GM18499 (cell line): ENCODE results near the gene HOXB5.

Source experiments
- ATAC-seq: cut with Tn5 transposase; IDR thresholded peaks from one replicate; pipeline ENCODE4 v1.9.1; 2021; ENCODE audit warnings: moderate number of reproducible peaks; ENCODE audit not compliant: insufficient read depth, unreplicated experiment

The HOXB5 gene

DNA sequence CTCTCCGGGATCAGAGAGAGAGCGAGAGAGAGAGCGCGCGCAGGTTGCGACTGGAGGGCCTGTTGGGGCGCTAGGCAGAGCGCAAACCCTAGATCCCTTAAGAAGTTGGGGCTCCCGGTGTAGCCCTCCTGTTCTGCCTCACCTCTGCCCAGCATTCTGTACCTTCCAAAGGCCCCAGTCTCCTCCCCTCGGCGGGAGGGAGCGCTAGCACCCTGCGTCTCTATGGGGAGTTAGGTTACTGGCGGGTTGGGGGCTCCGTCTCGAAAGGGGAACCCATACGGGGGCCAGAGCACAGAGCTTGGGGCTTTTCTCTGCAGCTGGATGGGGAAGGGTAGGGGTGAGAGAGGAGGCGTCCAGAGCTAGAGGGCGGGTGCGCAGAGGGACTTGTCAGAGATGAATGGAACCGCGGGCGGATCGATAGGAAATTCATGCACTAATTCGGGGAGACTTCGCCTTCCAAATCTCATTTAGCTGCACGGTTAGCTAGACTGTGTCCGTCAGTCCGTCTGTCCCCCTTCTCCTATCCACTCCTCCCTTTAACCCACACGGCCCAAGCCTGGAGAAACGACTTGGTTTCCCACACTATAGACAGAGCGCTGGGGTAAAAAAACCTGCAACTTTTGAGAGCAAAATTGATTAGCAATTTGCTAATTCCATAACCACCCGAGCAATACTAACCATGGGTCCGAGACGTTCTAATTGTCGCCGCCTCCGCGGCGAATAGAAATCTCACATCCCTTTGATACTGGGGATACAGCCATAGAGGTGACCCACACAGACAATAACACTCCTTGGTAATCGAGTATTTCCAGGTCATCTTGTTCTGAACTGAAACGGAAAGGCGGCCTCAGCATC, 14.7 kb downstream of the HOXB5 start:
- no peak for ATAC-seq

DNA sequence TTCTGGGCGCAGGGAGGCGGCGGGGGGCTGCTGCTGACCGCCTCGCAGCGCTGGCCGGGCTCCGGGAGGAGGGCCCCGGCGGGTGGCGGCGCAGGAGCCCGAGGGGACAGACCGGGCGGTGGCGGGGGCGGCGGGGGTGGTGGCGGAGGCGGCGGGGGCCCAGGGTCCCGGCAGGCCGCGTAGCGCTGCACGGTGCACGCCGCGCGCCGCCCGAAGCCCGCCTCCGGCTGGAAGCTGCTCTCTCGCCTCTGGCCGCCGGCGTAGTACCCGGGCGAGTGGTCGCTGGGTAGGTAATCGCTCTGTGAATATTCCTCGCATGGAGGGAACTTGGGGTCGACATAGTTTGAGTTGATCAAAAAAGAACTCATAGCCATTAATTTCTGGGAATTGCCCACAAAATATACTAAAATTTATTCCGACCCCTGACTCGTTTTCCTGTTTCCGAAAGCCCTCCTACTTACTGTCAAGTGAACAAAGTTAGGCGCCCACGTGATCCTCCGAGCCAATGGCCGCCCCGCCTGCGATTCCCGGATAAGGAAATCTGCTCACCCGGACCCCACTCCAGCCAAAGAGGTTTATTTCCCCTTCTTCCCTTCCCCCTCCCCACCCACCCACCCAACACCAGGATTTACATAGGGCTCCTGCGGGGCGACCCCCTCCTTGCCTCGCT, 15.5 kb downstream of the HOXB5 start, which contains the start of gene HOXB4:
Gene HOXB4, minus strand, starts transcription at position 405 of the 670 bp plus-strand sequence. Its CDS starts 31 bp downstream, at position 374.
- ATAC-seq, result no peak

DNA sequence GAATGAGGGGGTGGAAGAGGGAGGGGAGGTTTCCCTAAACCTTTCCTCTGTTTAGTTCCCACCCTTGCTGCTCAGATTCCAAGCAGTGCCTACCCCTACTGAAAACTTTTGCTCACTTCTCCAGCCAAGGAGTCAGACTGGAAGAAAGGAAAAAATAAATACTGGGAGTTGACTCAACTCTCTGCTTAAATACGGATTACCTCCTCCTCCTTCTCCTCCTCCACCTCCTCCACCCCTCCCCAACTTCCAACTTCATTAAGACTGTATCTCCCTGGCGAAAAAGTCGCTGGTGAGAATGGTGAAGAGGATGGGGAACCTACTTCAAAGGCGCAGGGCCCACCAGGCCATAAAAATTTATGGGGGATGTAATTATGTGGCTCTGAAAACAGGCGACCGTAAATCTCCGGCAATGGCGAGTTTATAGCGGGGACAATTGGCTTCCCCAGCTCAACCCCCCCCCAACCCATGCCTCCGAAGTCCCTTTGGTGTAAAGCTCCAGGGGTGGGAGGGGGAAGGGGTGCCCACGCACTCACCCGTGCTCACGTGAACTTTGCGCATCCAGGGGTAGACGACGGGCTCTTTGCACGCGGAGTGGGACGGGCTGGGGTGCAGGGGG, 16.1 kb downstream of the HOXB5 start:
- ATAC-seq, result no peak

DNA sequence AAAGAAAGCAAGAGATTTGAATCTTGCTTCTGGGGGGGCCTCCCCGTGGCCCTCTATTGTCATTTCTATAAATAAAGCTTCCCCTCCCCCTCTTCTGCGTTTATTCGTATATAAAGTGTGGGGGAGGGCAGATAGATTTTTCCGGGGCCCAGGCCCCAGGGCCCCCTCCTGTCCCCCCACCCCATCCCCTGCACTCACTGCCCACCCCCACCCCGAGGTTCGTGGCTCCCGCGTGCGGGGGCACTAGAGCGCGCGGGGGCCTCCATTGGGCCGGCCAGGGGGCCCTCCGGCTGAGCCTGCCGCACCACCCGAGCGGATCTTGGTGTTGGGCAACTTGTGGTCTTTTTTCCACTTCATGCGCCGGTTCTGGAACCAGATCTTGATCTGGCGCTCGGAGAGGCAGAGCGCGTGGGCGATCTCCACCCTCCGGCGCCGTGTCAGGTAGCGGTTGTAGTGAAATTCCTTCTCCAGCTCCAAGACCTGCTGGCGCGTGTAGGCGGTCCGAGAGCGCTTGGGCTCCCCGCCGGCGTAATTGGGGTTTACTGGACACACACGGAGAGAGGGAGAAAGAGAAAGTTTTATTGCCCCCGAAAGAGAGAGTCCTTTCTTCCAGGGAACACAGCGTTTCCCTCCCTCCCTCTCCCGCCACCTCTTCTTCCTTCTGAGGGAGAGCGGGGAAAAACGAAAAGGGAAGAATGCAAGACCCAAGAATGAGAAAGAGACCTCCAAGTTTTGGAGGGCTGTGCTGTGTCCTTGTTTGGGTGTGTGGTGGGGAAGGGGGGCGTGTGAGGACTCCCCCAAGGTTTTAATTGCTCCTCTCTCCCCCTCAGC, 16.9 kb downstream of the HOXB5 start:
- no peak for ATAC-seq

DNA sequence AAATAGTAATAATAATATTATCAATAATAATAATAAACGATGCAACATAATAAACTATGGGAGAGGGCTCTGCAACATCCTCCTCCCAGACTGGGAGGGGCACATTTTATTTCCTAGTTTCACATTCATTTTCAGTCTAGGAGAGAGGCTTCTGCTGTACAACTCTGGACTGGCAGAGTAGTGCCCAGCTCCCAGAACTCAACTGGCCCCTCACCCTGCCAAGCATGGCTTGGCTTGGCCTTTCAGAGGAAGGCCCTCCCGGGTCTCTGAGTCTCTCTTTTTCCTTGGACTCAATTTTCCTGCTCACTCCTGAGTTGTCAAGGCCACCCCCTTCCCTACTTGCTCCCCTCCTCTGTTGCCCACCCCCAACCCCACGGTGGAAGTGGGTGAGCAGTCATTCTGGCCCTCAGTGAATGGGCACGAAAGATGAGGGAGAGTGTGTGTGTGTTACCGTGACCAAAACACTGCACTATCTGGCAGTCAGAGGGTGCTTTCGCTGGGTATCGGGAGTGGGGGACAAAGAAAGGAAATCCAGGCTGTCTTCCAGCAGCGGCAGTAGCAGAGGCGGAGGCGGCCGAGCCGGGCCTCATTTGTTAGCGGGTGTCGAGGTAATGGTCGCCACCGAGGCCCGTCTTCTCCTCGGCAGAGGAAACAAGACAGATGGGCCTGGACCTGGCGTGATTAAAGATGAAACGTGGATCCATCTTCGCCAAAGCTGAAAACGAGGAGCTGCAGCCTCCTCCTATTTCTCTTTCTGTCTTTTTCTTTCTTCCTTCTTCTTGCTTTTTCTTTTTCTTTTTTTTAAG, 17.7 kb downstream of the HOXB5 start:
- ATAC-seq, result no peak

DNA sequence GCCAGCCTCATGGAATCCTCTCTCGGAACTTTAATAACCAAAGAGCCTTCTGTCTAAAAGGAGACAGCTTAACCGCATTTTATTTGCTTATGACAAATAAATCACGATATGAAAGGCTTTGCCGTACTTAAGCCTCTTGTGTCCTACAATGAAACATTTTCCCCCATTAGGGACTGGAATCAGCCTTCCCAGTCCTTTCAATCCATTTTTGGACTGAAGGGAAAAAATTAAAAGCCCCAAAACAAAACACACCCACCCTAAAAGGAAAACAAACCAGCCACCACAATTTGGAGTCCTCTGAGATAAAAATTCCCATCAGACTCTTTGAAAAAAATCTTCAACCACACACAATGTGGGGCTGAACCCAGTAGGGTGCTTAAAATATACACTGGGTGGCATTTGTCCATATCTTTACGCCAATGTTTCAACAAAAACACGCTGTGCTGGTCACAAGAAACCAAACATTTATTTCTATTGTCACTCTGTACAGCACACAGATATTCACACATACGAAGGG, 18.5 kb downstream of the HOXB5 start:
- no peak for ATAC-seq

DNA sequence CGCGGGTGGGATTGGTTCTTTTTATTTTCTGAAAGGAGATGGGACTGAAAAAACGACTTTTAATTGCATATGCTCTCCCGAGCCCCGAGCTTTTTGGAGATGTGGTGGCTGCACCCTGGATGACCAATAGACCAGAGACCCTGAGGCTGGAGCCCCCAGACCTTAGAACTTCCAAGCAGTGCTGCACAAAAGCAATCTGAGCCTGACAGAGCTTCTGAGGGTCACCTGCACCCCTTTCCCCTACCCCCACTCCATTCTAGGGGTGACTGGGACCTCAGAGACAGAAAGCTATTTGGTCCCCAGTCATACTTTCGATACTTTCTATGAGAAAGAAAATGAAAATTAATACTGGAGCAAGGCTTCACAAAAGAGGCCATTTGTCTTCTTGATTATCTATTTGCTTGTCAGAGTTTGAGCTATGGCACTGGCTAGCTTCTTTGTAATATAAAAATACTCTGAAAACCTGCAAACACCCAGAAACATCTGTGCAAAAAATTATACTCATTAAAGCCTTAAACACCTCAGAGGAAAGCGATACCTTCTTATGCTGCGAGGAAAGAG, 19.0 kb downstream of the HOXB5 start:
- no peak for ATAC-seq

DNA sequence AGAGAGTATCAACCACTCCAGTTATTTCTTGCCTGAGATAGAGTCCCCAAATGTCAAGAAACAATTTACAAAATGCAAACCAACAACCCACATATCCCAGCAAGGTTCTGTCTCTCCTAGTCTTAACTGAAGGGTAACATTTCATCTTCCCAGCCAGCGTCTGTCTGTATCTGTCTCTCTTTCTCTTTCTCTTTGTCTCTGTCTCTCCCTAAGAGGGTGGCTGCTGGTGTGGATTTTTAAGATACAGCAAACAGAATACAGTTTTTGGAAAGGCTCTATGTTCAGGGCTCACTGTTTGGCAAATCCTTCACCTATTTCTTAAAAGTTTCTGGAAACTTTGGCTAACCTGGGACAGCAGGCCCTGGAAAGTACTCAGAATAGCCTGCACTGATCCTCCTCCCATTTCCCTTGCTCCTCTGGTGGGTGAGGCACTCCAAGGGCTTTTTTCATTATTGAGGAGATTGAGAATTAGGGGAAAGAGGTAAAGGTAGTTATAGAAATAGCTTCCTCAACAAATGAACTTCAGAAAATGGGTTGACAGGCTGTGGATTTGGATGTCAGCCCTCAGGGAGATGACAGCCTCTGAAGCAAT, 21.7 kb downstream of the HOXB5 start:
- ATAC-seq, result no peak

DNA sequence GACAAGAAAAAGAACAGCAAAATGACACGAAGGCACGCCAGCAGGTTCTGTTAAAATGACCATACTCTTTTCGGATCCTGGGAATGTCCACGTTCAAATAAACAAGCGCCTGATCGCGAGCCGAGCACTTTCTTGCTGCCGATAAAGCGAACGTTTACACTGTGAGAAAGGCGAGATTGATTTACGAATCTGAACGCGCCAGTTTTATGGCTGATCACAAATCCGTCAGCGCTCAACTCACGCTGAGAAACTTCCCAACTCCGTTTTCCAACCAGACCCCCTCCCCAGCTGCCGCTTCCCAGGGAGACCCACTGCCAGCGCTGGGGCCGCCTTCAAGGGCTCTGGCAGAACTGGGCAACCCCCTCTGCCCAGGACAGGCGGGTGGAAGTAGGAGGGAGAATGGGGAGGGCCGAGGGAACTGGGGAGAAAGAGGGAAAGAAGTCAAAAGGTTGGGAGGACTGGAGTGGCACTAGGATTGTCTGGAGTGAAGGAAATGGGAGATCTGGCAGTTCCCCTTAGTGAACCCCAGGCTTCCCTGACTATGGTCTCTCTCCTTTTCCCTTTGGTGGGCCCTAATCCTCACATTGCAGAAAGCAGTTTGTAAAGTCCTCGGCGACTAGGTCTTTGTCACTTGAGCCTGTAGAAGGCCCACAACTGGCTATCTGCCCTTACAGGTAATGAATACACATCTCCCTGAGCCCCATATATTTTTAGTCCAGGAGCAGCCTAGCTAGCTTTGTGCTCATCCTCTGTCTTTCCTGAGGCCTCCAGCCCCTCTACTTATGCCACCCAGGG, 22.4 kb downstream of the HOXB5 start:
- no peak for ATAC-seq

DNA sequence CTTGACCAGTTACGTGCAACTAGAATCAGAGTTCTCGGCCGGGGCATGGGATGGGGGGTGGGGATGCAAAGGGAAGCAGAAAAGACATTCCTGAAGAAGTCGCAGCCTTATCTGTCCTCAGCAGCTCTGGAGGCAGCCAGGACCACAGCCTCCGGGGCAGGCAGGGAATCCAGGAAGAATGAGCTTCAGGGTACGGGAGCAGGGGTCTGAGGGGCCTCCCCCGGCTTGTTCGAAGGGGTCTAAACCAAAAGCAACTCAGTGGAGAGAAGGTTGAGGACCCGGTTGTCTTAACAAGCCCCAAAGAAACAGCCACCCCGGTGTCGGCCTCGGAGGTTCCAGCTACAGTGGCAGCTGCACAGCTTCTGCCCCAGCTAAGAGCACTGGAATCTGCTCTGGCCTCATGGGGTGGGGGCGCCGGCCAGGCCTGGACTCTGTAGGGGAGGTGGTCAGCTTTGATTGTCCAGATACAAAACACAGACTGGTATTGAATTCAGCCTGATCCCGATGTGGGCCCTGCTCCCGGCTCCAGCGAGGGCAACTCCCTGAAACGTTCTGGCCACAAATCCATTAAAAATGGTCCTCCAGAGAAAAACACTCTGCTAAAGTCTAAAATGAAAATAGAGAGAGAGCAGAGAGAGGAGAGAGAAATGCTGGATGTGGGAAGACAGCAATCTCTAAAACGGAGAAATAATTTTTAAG, 23.1 kb downstream of the HOXB5 start:
- no peak for ATAC-seq

DNA sequence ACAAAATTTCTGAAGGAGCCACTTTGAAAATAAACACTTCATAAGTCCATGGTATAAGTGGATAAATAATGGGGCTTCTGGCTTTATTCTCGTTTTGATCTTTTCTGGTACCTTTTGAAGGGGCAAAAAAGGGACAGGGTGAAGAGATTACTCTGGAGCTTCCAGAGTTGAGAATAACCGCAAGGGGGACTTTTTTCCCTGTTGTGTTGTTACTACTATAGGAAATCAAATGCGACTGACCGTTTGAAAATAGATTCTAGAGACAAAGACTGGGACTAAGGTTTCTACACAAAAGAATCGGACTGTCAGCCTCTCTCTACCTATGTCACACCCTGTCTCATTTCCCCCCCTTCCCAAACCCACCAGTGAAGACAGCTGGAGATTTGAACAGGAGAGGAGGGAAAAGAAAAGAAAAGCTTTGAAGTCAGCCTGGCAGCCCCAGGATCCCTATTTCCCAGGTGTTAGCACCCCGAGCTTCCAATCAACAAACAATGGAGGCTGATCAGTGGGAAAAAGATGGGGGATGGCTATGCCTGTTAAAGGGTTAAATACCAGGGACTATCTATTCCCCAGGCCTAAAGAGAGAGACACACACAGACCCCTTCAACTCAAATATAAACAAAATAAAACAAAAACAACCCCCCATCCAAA, 23.8 kb downstream of the HOXB5 start:
- no peak for ATAC-seq

DNA sequence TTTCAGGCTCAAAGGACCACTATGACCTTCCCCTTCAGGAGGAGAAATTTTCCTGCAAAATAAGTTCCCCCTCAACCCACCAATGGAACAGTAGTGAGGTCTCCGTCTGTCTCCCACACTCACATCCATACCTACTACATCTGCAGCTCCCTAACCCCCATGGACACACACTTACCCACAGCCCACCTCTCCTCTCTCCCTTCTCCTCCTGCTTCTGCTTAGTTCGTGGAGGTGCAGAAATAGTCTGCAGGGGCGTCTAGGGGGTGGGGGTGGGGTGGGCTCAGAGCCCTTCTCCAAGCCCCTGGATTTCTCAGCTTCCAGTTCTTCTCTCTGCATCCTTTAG, 24.4 kb downstream of the HOXB5 start:
- no peak for ATAC-seq

DNA sequence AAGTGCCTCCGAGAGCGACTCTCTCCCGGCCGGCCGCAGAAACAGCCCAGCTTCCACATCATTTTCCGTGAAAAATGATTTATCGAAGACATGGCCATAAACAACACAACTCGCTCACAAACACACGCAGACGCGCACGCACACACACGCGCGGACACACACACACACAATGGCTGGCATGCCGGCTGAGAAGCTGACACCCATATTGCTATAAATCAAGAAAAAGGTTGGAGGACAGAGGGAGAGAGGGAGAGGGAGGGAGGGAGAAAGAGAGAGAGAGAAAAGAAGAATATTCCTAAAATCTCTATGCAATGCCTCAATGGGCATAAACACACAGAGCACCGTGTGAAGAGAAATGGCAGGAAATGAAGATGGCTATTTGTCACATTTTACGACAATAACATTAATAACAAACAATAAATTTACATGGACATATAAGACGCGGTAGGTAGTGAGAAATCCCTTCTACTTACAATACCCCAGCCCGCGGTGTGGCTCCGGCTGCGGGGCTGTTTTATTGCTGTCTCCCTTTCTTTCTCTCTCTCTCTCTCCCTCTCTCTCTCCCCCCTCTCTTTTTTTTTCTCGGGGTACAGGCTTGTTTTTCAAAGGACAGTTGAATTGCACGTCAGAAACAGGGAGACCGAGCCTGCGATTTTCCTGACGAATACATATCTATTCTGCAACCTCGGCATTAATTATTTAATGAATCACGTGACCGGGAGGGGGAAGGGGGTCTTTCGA, 24.9 kb downstream of the HOXB5 start:
- no peak for ATAC-seq

DNA sequence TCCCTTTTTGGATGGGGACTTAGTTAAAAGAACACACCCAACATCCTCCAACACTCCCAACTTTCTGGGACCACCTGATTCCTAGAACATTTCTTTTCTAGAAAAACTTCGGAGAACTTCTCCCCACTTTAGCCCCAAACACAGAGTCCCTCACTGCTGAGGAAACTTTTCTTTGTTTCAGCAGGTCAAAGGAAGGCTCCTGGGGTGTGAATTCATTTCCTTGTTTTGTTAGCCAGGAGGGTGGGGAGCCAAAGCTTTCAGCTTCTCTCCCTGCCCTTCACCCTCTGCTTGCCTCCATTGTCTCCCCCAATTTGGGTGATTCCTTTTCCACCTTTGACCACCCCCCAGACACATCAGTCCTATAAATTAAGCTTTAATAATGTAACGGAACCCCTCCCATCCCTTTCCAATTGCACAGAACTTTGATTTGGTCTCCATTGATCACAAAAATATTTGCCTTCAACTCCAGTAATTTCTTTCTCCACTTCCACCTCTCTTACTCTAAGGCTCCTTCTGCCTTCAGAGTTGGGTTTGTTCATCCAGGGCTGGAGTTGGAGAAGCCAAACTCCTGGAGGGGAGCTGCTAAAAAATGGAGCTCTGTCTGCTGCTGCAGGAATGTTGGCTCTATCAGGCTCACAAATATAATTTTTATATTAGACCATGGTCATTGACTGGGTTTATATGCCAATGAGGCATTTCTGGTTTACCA, 25.8 kb downstream of the HOXB5 start:
- ATAC-seq, result no peak

DNA sequence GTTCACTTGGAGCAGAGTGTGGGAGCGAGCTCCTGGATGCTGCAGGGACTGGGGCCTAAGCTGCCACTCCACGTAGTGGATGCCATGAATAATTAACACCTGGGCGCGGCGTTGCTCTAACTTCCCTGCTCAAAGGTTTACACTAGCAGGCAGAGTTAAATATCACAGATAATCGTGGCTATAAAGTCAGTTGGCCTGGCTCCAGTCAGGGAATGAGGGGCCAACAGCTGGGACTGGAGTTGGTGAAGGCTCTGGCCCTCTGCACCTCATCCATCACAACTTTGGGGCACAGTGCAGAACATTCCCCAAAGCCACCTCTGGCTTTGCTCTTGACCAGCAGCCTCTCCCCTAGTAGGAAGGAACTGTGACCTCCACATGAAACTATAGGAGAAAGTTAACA, 26.4 kb downstream of the HOXB5 start:
- ATAC-seq, result no peak

DNA sequence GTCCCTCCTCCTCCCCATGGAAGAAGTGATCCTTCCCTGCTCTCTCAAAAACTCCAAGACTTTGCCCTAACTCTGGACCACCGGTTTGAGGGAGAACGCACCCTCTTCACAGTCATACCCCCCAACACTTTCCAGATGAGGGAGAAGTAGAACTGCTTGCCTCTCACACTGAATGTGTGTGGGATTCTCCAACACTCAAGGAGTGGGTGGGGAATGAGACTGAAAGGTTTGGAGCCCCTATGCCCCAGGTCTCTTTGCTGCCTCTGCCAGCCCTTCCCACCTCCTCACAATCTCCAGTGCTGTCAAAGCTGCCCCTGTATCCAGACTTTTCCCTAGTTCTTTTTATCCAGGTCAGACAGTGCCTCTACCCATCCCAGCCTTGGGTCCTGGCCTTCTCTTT, 26.9 kb downstream of the HOXB5 start:
- ATAC-seq, result no peak
